ENCODE results near the gene USF2.

USF2 gene

GRCh38 chr19:35246466-35247092, 22.2 kb upstream of the USF2 start:
- DNase-seq = no peak

- peak; percentile 78 for DNase-seq
Observed at GRCh38 chr19:35247526-35248309, 21.0 kb upstream of the USF2 start.

DNA sequence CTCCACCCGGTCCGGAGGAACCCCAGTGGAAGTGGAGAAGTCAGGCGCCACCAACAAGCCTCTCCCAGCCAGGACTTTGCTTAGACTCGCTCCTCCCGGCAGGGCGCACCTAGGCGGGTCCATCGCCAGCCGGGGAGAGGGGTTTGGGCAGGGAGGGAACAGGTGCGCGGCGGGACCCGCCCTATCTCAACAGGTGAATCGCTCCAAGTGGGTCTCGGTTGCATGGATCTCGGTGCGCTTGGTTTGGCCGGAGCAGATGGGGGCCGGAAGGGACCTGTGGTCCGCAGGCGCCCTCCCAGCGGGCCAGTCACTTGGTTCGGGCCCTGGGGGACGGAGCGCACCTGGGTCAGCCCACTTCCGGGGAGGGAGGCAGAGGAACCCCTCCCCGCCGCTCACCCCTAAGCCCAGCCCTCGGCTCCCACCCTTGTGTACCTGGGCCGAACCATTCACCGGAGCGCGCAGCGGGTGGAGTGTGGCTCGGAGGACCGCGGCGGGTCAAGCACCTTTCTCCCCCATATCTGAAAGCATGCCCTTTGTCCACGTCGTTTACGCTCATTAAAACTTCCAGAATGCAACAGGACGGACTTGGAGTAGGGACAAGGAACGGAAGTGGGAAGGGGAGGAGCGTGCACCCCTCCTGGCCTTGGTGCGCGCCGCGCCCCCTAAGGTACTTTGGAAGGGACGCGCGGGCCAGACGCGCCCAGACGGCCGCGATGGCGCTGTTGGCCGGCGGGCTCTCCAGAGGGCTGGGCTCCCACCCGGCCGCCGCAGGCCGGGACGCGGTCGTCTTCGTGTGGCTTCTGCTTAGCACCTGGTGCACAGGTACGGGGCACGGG, 20.2 kb upstream of the USF2 start, which contains the start of gene LSR:
Gene LSR, plus strand, starts transcription at position 693 of the 836 bp plus-strand sequence. Its CDS starts 21 bp downstream, at position 714.
- peak; percentile 88 for DNase-seq

DNA sequence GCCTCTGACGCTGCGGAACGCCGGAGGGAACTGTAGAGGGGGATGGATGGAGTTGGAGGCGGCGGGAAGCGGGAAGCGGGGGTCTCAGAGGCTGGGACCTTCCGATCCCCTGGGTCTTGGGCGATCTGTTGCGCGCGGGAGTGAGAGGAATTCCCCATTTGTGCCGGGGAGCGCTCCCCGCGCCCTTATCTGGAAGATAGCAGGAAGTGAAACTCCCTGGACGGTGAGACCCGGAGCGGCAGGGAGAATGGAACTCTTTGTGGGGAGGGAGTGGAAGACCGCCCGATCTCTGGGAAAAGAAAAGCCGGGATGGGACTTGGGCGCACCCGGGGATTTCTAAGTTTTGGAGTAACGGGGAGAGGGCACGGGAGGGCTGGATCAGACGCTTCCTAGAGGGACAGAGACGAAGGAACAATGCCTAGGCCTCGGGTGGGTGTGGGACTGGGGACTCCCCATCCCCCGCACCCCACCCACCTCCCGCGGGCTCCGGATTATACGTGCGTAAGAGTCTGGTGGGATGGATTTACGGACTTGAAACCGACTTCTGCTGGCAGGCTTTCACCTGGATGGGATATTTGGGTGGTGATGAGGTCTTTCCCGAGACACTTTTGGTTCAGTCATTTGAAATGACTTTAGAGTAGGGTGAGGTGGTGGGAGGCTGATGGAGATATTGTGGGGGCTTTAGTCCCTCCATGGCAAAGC, 19.5 kb upstream of the USF2 start:
- DNase-seq = peak; percentile 56

GRCh38 chr19:35249848-35250711, 18.7 kb upstream of the USF2 start:
- DNase-seq = peak; percentile 57

GRCh38 chr19:35251456-35251855, 17.3 kb upstream of the USF2 start:
- peak; percentile 51 for DNase-seq

GRCh38 chr19:35253316-35254286, 15.2 kb upstream of the USF2 start:
- peak; percentile 47 for DNase-seq

DNA sequence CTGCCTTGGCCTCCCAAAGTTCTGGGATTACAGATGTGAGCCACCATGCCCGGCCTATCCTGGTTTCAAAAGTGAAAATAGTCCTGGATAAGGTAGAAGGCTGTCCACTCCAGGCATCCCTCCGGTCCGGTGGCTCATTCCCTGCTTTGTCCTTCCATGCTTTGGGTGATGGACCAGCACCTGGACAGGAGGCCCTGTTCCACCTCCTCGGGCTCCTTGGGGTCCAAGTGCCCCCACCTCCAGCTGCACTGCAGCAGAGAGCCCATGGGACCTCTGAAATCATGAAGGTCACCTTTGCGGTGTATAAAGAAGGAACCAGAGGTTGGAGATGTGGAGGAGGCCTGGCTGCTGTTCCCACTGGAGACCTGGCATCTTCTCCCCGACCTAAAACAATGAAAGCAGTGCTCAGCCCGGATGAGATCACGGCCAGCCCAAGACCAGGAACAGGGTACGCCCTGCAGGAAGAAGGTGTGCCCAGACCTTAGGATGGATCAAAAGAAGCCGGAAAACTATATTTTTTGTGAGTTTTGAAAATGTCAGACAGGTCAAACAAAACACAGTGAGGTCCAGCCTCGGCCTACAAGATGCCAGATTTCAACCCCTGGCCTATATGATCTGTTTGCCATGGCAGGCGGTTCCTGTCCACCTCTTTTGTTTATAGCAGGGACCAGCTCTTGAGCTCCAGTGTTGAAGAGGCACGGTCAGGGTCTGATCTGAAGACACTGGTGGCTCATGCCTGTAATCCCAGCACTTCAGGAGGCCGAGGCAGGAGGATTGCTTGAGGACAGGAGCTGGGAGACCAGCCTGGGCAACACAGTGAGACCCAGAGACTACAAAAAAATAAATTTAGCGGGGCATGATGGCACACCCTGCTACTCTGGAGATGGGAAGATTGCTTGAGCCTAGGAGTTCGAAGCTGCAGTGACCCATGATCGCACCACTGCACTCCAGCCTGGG, 14.1 kb upstream of the USF2 start:
- peak; percentile 47 for DNase-seq

DNA sequence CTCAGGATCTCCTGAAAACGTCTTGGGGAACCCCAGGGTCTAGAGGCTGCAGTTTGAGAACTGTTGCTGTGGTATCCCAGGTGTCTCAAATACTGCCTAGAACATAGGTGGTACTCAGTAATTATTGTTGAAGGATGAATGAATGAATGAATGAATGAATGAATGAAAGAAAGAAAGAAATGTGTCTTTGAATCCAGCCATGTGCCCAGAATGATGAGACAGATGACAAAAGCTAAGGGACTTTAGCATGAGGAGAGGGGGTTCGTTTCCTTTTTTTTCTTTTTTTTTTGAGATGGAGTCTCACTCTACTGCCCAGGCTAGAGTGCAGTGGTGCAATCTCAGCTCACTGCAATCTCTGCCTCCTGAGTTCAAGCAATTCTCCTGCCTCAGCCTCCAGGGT, 12.2 kb upstream of the USF2 start:
- no peak for DNase-seq

GRCh38 chr19:35257113-35257461, 11.7 kb upstream of the USF2 start:
- DNase-seq = peak; percentile 50

DNA sequence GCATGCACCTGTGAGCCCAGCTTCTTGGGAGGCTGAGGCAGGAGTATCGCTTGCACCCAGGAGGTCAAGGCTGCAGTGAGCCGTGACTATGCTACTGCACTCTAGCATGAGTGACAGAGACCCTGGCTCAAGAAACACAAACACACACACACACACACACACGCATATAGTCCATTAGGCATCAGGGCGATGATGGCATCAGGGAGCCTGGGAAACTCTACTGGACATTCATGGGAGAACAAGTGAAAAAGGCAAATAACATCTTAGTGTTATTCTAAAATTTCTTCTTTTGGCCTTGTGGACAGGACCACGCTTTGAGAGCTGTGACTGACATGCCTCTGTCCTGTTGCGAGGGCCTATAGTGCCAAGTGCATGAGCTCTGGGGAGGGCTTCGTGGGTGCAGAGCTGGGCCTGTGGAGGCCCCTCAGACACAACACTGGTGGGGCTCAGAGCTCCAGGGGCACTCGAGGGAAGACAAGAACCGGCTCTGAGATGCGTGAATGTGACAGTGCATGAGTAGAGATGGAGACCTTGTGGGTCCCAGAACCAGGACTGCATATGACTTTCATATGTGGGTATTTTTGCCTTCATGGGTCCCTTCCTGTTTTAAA, 8.0 kb upstream of the USF2 start:
- peak; percentile 53 for DNase-seq

- no peak for DNase-seq
Observed at GRCh38 chr19:35261356-35262100, 7.2 kb upstream of the USF2 start.

DNA sequence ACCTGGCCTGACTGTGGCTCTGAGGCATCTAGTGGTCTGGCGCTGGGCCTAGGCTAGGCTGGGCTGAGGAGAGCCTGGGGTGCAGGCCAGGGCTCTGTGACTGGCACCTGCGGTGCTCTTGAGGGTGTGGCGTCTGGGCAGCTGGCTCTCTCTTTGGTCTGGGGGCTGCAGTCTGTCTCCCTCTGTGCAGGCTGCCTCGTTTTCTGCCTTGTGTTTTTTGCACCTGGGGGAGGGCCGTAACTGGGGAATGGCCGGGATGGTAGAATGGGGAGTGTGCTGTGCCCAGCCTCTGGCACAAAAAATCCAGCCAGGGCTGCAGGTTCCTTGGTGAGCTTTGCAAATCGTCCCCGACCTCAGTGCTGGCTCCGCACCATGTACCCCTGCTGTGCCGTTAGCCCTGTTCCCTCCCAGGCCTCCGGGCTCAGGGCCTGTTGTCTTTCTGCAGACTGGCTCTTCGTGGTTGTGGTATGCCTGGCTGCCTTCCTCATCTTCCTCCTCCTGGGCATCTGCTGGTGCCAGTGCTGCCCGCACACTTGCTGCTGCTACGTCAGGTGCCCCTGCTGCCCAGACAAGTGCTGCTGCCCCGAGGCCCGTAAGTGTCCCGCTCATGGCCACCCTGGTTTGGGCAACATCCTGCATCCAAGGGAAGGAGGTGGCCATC, 6.5 kb upstream of the USF2 start:
- peak; percentile 56 for DNase-seq

GRCh38 chr19:35264268-35265125, 4.3 kb upstream of the USF2 start:
- peak; percentile 59 for DNase-seq

- peak; percentile 59 for DNase-seq
Observed at GRCh38 chr19:35265126-35265899, 3.4 kb upstream of the USF2 start.

Data from activated CD8-positive, alpha-beta memory T cell treated with anti-CD3 and anti-CD28 coated beads for 24 hours (primary cell).